Measurements from ENCODE around the gene ACTL10.

ACTL10 gene

GRCh38 chr20:33664085-33664761 lies 2.5 kb upstream of the ACTL10 start:
- no peak for DNase-seq (ENCODE audit: low read depth)

GRCh38 chr20:33664762-33665144 lies 2.0 kb upstream of the ACTL10 start:
- no peak for DNase-seq (ENCODE audit: low read depth)

DNA sequence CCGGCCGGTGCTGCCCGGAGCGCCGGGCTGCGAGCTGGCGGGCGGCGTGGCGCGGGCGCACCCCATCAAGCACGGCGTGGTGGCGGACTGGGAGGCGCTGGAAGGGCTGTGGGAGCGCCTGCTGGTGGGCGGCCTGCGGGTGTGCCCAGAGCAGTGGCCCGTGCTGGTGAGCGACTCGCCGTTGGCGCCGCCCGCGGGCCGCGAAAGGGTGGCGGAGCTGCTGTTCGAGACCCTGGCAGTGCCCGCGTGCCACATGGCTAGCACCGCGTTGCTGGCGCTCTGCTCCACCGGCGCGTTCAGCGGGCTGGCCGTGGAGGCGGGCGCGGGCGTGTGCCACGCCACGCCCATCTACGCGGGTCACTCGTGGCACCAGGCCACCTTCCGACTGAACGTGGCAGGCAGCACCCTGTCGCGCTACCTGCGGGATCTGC lies 517 bp downstream of the ACTL10 start:
- no peak for DNase-seq (ENCODE audit: low read depth)

- DNase-seq (ENCODE audit: low read depth): peak; percentile 55
Observed at GRCh38 chr20:33667676-33668465, 1.1 kb downstream of the ACTL10 start.

DNA sequence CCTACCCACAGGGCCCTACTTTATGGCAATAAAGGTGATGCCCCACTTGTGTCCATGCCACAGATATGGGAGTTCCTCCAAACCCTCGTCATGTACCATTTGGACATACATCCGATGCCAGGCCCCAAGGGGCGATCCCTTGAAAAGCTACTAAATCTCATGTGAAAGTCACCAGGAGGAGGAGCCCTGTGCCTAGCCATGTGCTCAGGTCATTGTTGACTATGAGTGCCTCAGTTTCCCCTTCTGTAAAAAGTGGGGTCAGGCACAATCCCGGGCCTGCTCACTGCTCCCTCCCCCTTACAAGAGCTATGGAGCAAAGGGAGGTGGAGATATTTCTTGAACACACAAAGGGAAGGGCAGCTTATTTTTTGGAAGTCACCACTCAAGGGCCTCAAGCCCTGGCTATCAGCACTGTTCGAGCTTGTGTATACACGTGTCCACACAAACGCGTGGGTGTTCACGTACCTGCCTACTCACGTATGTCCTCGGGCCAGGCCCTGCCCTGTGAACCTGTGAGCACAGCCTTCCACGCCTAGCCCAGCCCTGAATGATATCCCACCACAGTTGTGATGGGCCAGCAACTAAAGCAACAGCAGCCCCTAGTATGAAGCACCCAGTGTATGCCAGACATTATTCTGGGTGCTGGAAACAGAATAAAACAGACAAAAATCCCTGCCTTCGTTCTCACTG lies 1.9 kb downstream of the ACTL10 start:
- DNase-seq (ENCODE audit: low read depth): no peak

DNA sequence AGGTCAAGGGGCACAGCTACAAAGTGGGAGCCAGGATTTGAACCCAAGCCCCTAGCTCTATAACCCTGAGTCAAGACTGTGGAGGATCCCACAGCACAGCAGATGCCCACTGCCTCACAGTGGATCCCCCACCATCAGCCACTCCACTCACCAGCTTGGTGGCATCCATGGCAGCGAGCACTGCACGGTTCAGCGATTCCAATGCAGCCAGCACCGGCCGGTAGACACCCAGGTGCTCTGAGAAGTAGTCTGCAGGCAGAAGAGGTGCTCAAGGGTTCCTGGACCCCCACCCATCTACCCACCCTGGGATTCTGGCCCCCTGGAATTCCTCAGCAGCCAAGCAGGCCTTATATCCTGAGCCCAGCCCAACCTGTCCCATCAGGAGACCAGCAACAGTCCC lies 2.5 kb downstream of the ACTL10 start:
- DNase-seq (ENCODE audit: low read depth): no peak

DNA sequence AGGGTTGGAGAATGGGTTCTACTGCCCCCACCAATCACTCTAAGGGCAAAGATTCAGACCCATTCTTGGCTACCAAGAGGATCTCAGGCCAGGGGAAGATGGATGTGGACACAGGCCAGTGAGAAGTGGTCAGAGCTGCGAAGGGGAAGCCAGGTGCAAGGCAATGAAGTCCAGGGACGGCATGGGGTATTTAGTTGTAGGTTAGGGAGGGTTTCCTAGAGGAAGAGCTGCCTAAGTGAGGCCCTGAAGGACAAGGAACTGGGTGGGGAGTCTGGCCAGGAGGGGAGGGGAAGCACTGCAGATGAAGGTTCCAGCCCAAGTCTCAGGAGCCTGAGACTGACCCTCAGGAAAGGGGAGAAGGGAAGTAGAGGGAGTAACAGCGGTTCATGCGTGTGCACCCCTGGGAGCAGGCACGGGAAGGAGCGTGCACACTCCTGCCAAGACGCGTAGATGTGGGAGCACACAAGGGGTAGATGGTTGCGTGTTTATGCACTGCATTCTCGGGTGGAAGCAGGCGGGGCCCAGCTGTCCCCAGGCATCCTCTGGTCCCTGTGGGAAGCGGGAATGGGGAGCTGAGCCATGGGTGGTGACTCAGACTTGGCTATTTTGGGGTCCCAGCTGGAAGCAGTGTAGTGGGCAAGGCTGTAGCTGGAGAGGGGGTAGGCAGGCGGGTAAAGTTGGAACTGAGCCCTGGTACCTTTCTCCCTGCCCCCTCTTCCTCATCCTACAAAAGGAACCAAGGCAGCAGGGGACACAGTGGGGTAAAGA lies 3.3 kb downstream of the ACTL10 start:
- no peak for DNase-seq (ENCODE audit: low read depth)

GRCh38 chr20:33670715-33671499 lies 4.2 kb downstream of the ACTL10 start:
- no peak for DNase-seq (ENCODE audit: low read depth)

- DNase-seq (ENCODE audit: low read depth): no peak
Observed at GRCh38 chr20:33671573-33672288, 5.0 kb downstream of the ACTL10 start.

DNA sequence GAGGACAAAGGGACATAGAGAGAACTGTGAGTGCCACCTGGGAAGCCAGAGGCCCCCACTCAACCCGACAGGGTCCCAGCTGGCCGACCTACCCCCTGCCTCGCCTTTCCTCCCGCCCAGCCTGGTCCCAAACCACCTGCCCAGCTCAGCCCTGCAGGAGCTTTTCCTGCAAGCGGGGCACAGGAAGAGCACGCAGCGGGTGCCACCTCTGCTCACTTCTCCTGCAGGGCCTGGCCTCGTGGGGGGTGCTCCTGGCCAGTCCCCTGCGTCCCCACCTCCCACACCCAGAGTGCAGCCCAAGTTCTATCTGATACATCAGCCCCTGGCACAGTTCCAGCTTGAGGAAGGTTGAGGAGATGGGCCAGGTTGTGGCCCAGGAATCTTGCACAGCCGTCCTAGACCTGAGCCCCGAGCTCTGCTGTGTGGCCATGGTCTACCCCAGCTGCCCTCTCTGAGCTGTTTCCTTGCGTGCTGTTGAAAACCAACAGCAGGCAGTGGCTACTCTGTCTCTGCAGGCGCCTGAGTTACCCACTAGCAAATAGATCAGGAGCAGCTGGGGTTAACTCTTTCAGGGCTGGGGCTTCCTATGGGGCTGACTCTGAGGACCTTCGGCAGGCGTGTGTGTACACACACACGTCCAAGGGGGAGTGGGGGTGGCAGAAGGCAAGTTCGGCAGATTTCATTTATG lies 5.8 kb downstream of the ACTL10 start:
- DNase-seq (ENCODE audit: low read depth): no peak

- no peak for DNase-seq (ENCODE audit: low read depth)
Observed at GRCh38 chr20:33673114-33673409, 6.3 kb downstream of the ACTL10 start.

DNA sequence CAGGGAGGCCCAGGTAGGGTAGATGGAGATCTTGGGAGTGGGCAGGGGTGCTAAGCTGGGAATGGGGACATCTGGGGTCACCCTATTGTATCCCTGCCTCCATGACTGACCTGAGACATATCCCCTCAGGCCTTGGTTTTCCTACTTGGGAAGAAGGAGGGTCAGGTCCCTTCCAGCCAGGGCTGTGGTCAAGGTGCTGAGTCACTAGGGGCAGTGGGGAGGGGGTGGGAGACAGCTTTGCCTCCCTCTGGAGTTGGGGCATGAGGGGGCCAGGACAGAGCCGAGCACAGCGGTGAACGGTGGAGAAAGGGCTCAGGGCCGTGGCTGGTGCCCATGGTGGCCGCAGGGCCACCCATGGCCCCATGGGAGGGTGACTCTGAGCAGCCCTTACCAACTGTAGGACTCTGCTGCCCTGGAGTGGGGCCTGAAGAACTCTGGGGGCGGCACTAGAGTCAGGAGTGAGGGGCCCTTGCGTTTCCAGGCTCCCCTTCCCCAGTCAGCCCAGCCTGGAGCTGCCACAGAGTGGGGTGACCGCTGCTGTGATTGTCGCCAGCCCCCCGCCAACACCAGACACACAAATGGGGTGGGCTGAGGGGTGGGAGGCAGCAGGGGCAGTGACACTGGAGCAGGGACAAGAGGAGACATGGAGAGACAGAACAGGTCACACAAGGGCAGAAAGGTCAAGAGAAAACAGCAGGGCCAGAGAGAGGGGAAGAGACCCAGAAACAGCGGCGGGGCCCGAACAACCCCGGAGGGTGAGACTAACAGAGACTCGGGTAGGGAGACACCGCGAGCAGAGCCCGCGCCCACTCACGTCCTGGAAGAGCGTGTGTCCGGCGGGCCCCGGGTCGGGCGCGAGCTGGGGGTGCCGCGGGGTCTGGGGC lies 6.9 kb downstream of the ACTL10 start:
- no peak for DNase-seq (ENCODE audit: low read depth)

DNA sequence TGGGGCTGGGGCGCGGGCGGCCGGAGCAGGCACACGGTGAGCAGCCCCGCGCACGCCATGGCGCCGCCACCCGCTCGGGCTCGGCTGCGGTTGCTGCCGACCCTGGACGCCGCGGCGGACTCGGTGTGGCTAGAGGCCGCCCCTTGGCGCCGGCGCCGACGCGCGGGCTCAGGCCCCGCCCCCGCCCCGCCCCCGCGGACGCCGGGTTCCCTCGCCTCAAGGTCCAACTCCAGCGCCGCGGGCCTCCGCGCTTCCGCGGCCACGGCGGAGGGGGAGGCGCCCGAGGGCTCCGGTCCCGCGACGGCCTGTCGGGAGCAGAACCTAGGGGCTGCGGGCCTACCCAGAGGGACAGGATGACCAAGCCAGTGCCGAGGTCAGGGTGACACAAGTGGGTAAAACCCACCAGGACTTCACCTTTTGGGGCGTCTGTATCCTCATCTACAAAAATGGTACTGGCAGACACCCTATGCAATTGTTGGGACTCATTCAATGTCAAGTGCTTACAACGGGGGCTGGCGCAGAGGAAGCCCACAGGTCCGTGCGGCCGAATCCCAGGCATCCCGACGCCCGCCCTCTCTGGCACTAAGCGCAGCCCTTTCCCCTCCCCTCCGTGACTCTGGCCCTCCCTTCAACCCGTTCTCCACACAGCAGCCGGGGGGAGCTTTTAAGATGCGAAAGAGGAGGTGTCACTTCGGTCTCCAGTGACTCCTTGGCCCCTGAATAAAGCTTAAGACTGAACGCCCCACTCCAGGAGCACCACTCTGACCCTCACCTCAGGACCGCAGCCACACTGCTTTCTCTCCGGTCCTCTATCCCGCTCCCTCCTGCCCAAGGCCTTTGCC lies 7.8 kb downstream of the ACTL10 start, which contains the start of gene NECAB3:
Gene NECAB3 (minus strand): TSS at position 135 of the 842 bp plus-strand sequence. CDS start 76 bp downstream, at position 59.
- DNase-seq (ENCODE audit: low read depth): peak; percentile 40

DNA sequence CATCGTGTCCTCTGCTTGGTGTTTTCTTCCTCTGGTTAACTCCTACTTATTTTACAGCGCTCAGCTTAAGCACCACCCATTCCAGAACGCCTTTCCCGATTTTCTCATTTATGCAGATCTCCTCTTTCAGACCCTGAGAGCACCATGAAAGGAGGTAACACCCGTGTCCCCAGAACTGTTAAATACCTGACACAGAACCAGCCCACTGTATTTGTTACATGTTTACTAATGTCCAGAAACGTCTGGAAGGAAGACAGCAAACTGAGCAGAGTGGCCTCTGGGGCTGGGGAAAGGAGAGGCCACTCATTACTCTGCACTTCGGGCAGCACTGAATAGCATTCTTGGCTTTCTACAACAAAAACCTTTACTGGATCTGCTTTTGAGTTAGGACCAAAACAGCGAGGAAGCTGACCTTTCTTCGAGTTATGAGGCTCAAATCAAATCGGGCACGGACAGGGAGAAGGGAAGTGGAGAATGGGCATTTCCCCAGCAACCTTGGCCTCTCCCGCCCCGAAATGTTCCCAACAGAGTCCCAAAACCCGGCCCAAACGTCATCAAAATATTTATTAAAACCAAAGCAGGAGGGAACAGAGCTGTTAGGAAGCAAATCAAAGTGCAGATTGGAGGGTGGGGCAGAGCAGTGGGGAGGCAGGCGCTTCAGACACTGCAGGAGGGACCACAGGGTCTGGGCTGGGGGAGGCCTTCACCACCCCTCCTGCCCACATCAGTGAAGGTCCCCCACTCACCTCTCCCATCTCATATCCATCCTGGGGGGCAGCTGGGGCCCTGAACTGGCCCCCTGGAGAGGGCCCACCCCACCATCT lies 8.6 kb downstream of the ACTL10 start:
- no peak for DNase-seq (ENCODE audit: low read depth)

- DNase-seq (ENCODE audit: low read depth): no peak
Observed at GRCh38 chr20:33676121-33676520, 9.4 kb downstream of the ACTL10 start.

- DNase-seq (ENCODE audit: low read depth): no peak
Observed at GRCh38 chr20:33676652-33677645, 10.2 kb downstream of the ACTL10 start.
